Activated effector memory CD4-positive, alpha-beta T cell treated with anti-CD3 and anti-CD28 coated beads, Interleukin-2, amount 50 U/mL, for 16 hours (primary cell): ENCODE results near the gene DYNLL2.
"Not testable (repeated sequence)": the region's sequence is repeated elsewhere in the genome, so short reads cannot be mapped to it uniquely, and the experiment has no call there.

Source experiments
- DNase-seq: peaks from one replicate; pipeline ENCODE4 v3.0.0-alpha.2; 2020

The DYNLL2 gene

DNA sequence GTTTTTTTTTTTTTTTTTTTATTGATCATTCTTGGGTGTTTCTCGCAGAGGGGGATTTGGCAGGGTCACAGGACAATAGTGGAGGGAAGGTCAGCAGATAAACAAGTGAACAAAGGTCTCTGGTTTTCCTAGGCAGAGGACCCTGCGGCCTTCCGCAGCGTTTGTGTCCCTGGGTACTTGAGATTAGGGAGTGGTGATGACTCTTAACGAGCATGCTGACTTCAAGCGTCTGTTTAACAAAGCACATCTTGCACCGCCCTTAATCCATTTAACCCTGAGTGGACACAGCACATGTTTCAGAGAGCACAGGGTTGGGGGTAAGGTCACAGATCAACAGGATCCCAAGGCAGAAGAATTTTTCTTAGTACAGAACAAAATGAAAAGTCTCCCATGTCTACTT is 10.0 kb upstream of the DYNLL2 start:
- DNase-seq: not testable (repeated sequence)

DNA sequence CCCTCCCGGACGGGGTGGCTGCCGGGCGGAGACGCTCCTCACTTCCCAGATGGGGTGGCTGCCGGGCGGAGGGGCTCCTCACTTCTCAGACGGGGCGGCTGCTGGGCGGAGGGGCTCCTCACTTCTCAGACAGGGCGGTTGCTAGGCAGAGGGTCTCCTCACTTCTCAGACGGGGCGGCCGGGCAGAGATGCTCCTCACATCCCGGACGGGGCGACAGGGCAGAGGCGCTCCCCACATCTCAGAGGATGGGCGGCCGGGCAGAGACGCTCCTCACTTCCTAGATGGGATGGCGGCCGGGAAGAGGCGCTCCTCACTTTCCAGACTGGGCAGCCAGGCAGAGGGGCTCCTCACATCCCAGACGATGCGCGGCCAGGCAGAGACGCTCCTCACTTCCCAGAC is 8.8 kb upstream of the DYNLL2 start:
- DNase-seq: not testable (repeated sequence)

GRCh38 chr17:58079300-58080033 is 3.8 kb upstream of the DYNLL2 start:
- DNase-seq: no peak

- no peak for DNase-seq
These were observed 1.4 kb upstream of the DYNLL2 start for GRCh38 chr17:58081646-58082340.

DNA sequence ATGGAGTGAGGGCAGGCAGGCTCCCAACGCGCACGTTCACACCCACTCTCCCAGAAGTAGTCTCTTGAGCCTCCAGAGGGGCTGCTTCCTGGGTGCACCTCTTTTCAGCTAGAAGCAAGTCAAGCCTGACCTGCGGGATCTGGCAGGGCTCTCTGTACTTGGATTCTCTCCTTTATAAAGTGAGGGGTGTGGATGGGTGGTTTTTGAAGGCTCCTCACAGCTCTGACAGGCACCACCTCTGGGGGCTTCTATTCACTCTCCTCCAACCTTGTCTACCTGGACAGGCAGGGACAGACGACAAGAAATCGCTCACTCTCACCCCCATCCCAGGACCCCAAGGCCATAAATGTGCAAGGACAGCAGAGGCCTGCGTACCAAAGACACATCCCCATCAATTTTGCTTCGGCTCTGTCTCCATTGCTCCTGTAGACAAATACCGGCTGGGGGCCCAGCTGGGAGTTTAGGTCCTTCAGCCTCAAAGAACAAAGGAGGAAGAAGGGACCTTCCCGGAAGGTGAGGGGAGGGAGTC is 814 bp upstream of the DYNLL2 start:
- peak; percentile 64 for DNase-seq

DNA sequence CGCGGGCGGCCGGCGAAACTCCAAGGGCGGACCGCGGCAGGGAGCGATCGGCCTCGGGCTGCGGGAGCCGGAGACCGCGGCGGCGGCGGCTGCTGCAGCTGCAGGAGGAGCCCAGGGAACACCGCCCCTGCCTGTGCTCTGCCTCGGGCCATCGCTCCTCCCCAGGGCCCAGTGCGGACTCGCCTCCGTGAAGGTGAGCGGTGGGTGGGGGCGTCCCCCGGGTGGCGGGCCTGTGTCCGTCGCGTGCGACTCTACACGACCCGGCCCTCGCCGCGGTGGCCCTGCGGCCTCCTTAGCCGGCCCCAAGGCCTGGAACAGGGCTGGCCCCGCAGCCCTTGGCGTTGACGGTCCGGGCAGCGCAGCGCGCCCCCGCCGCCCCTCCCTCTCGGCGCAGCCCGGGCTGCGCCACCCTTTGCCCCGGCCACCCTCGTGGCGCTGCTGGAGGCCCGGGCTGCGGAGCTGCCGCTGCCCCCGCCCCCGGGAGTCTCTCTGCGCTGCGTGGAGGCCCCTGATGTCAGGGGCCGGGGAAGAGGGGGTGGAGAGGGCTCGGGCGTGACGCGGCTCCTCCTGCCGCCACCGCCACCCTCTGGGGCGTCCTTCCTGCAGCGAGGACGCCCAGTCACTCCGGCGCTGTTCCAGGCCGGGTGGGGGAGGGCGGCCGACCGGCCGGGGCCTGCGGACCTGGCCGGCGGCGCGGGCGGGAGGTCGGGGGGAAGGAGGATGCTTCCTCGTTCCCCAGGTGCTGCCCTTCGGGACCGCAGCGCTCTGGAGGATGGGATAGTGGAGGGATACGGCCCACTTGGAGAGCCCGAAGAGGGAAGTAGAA is 485 bp downstream of the DYNLL2 start:
- peak; percentile 89 for DNase-seq

DNA sequence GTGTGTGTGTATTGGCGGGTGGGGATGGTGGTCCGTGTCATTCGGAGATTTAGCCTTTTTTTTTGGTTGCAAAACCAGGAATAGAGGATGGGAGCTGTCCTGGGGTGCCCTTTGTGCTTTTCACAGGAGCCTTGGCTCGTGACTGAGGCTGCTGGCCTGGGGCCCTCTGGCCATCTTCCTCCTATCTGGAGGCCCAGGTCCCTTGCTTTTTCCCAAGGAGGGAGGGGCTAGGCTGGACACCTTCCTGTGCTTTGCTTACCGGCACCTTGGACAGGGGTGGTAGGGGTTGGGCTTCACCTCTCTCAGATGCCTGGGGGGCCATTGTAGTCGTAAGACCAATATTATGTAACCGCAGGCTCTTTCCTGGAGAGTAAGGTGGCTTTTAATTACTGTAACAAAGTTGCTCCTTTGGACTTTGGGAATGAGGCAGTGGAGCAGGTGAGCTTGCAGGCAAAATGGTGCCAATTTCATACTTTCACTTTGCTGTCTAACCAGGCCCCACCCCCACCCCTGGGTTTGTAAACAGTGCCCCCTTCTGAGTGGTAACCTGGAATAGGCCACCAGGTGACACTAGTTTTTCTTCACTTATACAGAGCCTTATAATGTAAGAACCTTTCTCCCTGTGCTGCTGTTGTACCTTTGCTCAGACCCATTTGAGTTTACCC is 1.2 kb downstream of the DYNLL2 start:
- peak; percentile 82 for DNase-seq

- DNase-seq: no peak
These were observed 2.0 kb downstream of the DYNLL2 start for GRCh38 chr17:58085039-58085715.

GRCh38 chr17:58086953-58087352 is 3.7 kb downstream of the DYNLL2 start:
- DNase-seq: no peak

DNA sequence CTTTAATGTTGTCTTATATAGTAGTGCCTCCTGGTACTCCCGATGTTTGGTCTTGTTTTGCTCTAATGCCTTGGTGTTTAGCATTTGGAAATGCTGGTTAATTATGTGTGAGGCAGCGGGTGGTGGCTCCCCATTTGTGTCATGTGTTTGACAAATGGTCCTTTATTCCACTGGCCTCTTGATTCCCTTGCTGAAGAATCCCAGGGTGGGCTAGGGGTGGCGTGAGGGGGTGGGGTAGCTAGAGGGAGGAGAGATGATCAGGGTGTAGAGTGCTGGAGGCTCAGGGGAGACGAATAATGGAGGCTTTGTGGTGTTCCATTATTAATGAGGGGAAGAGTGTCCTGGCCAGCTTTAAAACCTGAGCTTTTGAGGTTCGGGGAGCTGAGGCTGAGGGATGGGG is 5.4 kb downstream of the DYNLL2 start:
- no peak for DNase-seq

DNA sequence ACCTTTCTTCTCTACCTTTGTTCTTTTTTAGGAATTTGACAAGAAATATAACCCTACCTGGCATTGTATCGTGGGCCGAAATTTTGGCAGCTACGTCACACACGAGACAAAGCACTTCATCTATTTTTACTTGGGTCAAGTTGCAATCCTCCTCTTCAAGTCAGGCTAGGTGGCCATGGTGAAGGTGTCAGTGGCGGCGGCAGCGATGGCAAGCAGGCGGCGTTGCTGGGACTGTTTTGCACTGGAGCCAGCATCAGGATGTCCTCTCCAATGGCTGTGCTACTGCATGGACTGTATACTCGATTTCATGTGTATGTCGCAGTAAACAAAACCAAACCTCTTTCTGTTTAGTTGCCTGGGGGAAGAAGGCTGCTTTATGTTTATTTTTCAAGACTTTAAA is 5.9 kb downstream of the DYNLL2 start:
- DNase-seq: no peak

- DNase-seq: no peak
These were observed 7.9 kb downstream of the DYNLL2 start for GRCh38 chr17:58091024-58091567.

DNA sequence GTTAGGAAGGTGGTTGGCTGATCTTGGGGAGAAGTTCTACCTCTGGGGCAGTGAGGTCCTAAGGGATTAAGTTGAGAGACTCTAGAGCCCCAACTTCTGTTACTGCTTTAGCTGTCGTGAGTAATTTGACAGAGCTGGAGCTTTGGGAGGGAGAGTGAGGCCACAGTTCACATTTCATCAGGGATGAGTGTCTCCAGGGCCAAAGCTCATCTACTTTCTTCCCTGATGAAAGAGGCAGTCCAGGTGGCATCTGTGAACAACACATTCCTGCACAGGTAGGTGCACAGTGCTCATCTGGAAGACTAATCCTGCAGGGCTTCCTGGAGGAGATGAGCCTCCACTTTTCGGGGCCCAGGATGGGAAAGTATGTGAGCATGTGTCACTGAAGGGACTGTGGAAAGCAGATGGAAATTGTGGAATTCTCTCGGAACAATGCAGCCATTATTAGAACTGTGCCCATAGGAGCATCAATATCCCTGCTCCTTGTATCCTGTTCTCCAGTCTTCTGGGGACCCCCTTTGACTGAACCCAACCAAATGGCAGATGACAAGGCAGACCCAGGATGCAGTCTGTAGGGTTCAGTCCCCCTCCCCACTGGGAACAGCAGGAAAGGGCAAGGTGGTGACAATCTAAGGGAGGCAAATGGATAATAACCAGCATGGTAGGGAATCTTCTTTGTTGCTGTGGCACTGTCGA is 9.0 kb downstream of the DYNLL2 start:
- DNase-seq: no peak

DNA sequence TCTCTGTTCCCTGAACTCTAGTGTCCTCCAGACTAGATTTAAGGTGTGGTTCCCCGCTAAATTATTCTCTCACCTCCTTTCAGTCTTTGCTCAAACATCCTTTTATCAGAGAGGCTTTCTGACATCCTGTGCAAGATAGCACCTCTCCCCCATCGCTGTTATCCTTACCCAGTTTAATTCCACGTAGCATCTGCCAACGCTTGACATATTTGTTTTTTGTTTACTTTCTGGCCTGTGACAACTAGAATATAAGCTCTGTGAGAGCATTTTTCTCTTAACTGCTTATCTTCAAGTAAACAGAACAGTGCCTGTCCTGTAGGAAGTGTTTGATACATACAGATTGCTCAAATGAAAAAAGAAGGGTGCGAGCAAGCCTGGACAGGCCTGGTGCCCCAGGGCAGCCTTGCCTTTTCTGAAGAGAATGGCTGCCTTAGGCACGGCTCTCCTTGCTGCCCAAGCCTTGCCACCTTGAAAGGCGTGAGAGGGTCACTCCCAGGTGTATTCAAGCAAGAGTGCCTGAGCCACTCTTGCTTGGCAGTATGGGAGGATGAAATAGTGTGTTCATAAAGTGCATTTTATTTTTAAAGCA is 9.7 kb downstream of the DYNLL2 start:
- DNase-seq: no peak

DNA sequence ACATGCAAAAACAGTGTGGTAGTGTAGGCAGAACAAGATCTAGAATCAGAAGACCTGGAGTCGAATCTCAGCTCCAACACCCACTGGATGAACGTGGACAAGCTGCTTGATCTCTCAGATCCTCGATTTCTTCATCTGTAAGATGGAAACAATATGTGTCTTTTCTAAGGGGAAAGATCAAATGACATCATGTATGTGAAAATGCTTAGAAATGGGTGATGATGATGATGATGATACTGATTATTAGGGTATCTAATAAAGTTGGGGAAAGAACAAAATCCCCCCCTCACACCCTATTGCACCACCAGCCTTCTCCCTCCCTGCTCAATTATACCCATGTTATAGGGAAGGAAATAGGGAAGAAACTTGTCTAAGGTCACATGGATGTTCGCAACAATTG is 10.9 kb downstream of the DYNLL2 start:
- DNase-seq: no peak

GRCh38 chr17:58096892-58097291 is 13.7 kb downstream of the DYNLL2 start:
- DNase-seq: no peak

GRCh38 chr17:58097384-58098088 is 14.3 kb downstream of the DYNLL2 start:
- no peak for DNase-seq

DNA sequence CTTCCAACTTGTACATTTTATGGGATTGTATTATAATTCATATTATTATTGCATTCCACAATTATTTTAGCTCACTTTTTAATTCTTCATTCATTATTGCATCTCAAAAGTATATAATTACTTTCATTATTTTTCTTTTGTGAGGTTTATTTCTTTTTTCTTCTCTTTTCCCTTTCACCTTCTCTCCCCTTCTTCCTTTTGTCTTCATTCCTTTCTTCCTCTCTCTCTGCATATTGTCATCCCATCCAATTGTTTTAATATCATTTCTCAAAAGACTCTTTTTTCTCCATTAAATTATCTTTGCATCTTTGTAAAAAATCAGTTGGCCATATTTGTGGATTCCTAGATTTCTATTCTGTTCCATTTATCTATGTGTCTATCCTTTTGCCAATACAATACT is 17.3 kb downstream of the DYNLL2 start:
- DNase-seq: no peak

DNA sequence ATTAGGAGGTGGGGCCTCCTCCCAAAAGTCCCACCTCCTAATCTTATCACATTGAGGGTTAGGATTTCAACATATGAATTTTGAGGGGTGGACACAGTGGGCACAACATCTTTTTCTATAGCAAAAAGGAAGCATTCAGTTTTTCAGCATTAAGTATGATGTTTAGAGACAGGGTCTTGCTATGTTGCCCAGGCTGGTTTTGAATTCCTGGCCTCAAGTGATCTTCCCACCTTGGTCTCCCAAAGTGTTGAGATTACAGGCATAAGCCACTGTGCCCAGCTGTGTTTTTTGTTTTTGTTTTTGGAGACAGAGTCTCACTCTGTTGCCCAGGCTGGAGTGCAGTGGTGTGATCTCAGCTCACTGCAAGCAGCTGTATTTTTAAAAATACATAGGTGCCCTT is 18.7 kb downstream of the DYNLL2 start:
- DNase-seq: not testable (repeated sequence)

- DNase-seq: no peak
These were observed 21.9 kb downstream of the DYNLL2 start for GRCh38 chr17:58105093-58105492.
